Karpas-422 (cell line): ENCODE measurements around the gene KRTAP12-2. TPM values are rescaled to one million over a fixed set of nuclear protein-coding genes. Genes with fewer than 3 reads are reported as not detected.
"Not testable (repeated sequence)": the region's sequence is repeated elsewhere in the genome, so short reads cannot be mapped to it uniquely, and the experiment has no call there.

Source experiments
- DNase-seq: peaks from one replicate; pipeline ENCODE4 v3.0.0-alpha.2; 2015
- H2AFZ ChIP-seq: fragments of 200-600 bp; sonication (generic); 2 replicates; pipeline ENCODE4 v1.6.1; 2014; ENCODE audit warnings: antibody characterized with exemption, low read length, mixed read lengths
- H3K27ac ChIP-seq: fragments of 200-600 bp; sonication (generic); 2 replicates; pipeline ENCODE4 v1.5.1; 2014; ENCODE audit warnings: mild to moderate bottlenecking, low read length, moderate library complexity
- H3K27me3 ChIP-seq: fragments of 200-600 bp; sonication (generic); 2 replicates; pipeline ENCODE4 v1.6.1; 2014; ENCODE audit warnings: low read length, mixed read lengths
- H3K36me3 ChIP-seq: fragments of 200-600 bp; sonication (generic); 2 replicates; pipeline ENCODE4 v1.6.1; 2014; ENCODE audit warnings: low read length, mixed read lengths; ENCODE audit not compliant: insufficient read depth
- H3K4me1 ChIP-seq: fragments of 200-600 bp; sonication (generic); 2 replicates; pipeline ENCODE4 v1.6.1; 2014; ENCODE audit warnings: mild to moderate bottlenecking, low read length, mixed read lengths
- H3K4me2 ChIP-seq: fragments of 200-600 bp; sonication (generic); 2 replicates; pipeline ENCODE4 v1.6.1; 2014; ENCODE audit warnings: low read length, low read depth, mild to moderate bottlenecking; ENCODE audit not compliant: poor library complexity, severe bottlenecking
- H3K4me3 ChIP-seq: fragments of 200-600 bp; sonication (generic); 2 replicates; pipeline ENCODE4 v1.5.1; 2014; ENCODE audit warnings: mild to moderate bottlenecking, antibody characterized with exemption, low read length, mixed read lengths
- H3K79me2 ChIP-seq: fragments of 200-600 bp; sonication (generic); 2 replicates; pipeline ENCODE4 v1.6.1; 2014; ENCODE audit warnings: mild to moderate bottlenecking, low read length, mixed read lengths
- H3K9ac ChIP-seq: fragments of 200-600 bp; sonication (generic); 2 replicates; pipeline ENCODE4 v1.6.0; 2014; ENCODE audit warnings: low read length
- H3K9me2 ChIP-seq: fragments of 200-600 bp; sonication (generic), shearing (Covaris generic); replicated peaks from 2 replicates; pipeline ENCODE4 v1.6.0; 2014; ENCODE audit warnings: mild to moderate bottlenecking, low read length, moderate library complexity; ENCODE audit not compliant: insufficient read depth
- H3K9me3 ChIP-seq: fragments of 300-700, 200-600 bp; sonication (generic); 2 replicates; pipeline ENCODE4 v1.6.1; 2014; ENCODE audit warnings: low read length, mixed read lengths
- H4K20me1 ChIP-seq: fragments of 200-600 bp; sonication (generic); 2 replicates; pipeline ENCODE4 v1.6.1; 2014; ENCODE audit warnings: mild to moderate bottlenecking, antibody characterized with exemption, low read length, low read depth; ENCODE audit not compliant: insufficient read depth
- total RNA-seq: library from RNA; depleted of rRNA; stranded (reverse); fragments of >200 nt; shearing (Covaris generic); gene quantifications from 2 replicates; pipeline ENCODE4 v1.2.3, GENCODE V29; 2014; ENCODE audit warnings: low replicate concordance

The KRTAP12-2 gene
- total RNA-seq, 1 experiment from 2014 or later = not detected

- H3K79me2 ChIP-seq = no peaks in the 10 kb centered on the region
- no peak overlapping the region for H3K4me3 ChIP-seq
- no peaks in the 10 kb centered on the region for H3K27me3 ChIP-seq
- H3K36me3 ChIP-seq = no peaks in the 10 kb centered on the region
- H3K9ac ChIP-seq = no peak overlapping the region
- H3K4me1 ChIP-seq = no peaks in the 10 kb centered on the region
- no peak overlapping the region for H2AFZ ChIP-seq
- DNase-seq = no peak
- H3K4me2 ChIP-seq = no peak overlapping the region
- H4K20me1 ChIP-seq = no peaks in the 10 kb centered on the region
- H3K9me3 ChIP-seq = peaks cover 5% of the 10 kb centered on the region; the same call in 1 of the 2 replicates
- no peaks in the 10 kb centered on the region for H3K9me2 ChIP-seq
- no peak overlapping the region for H3K27ac ChIP-seq
Observed at GRCh38 chr21:44643741-44644310, 22.9 kb downstream of the KRTAP12-2 start.

- H3K4me2 ChIP-seq = no peak overlapping the region
- H3K36me3 ChIP-seq = no peaks in the 10 kb centered on the region
- no peak for DNase-seq
- no peaks in the 10 kb centered on the region for H3K79me2 ChIP-seq
- H3K27ac ChIP-seq = no peak overlapping the region
- H3K9me3 ChIP-seq = peaks cover 5% of the 10 kb centered on the region; the same call in 1 of the 2 replicates
- no peaks in the 10 kb centered on the region for H3K9me2 ChIP-seq
- no peak overlapping the region for H2AFZ ChIP-seq
- H3K4me1 ChIP-seq = no peaks in the 10 kb centered on the region
- H3K27me3 ChIP-seq = no peaks in the 10 kb centered on the region
- no peak overlapping the region for H3K4me3 ChIP-seq
- H3K9ac ChIP-seq = no peak overlapping the region
- H4K20me1 ChIP-seq = no peaks in the 10 kb centered on the region
Observed at GRCh38 chr21:44640761-44641160, 26.0 kb downstream of the KRTAP12-2 start.

GRCh38 chr21:44639331-44639655, 27.4 kb downstream of the KRTAP12-2 start:
- no peak overlapping the region for H3K4me3 ChIP-seq
- H3K27me3 ChIP-seq = no peaks in the 10 kb centered on the region

GRCh38 chr21:44638506-44639330, 28.0 kb downstream of the KRTAP12-2 start:
- not testable (repeated sequence) for H3K4me3 ChIP-seq, H3K9ac ChIP-seq, H3K4me1 ChIP-seq, H3K9me2 ChIP-seq, H3K27me3 ChIP-seq, DNase-seq, H3K79me2 ChIP-seq, H3K4me2 ChIP-seq, H3K9me3 ChIP-seq, H3K27ac ChIP-seq, H3K36me3 ChIP-seq, H2AFZ ChIP-seq, H4K20me1 ChIP-seq

More at GRCh38 chr21:44639331-44639655, 27.4 kb downstream of the KRTAP12-2 start:
- no peak for DNase-seq
- Histone ChIP-seq H3K9me2 (no peaks in the 10 kb centered on the region), H3K79me2 (no peaks in the 10 kb centered on the region), H3K27ac (no peak overlapping the region), H3K4me2 (no peak overlapping the region), H3K36me3 (no peaks in the 10 kb centered on the region), H3K4me1 (no peaks in the 10 kb centered on the region), H2AFZ (no peak overlapping the region), H3K9ac (no peak overlapping the region), H4K20me1 (no peaks in the 10 kb centered on the region), H3K9me3 (no peaks in the 10 kb centered on the region)

- not testable (repeated sequence) for H3K79me2 ChIP-seq, H3K4me3 ChIP-seq, H3K4me1 ChIP-seq, H3K27ac ChIP-seq, H3K4me2 ChIP-seq, H2AFZ ChIP-seq, H3K9me3 ChIP-seq, H4K20me1 ChIP-seq, DNase-seq, H3K36me3 ChIP-seq, H3K9ac ChIP-seq, H3K27me3 ChIP-seq, H3K9me2 ChIP-seq
Observed at GRCh38 chr21:44637851-44638348, 28.8 kb downstream of the KRTAP12-2 start.

GRCh38 chr21:44637018-44637850, 29.5 kb downstream of the KRTAP12-2 start, which contains the start of gene KRTAP10-10:
Gene KRTAP10-10, plus strand, starts transcription at chr21:44637356. Its CDS starts 62 bp downstream, at chr21:44637418.
- H3K9ac ChIP-seq = no peak within 1 kb of the TSS
- H3K9me2 ChIP-seq = no peaks in the 10 kb centered on the region
- H3K27me3 ChIP-seq = no peaks in the 10 kb centered on the region
- no peak within 1 kb of the TSS for H3K27ac ChIP-seq
- DNase-seq = no peak
- no peaks in the 10 kb centered on the region for H3K36me3 ChIP-seq
- no peaks in the 10 kb centered on the region for H3K9me3 ChIP-seq
- H3K4me3 ChIP-seq = no peak within 1 kb of the TSS
- no peak within 1 kb of the TSS for H2AFZ ChIP-seq
- H3K4me1 ChIP-seq = no peaks in the 10 kb centered on the region
- no peak within 1 kb of the TSS for H3K4me2 ChIP-seq
- no peaks in the 10 kb centered on the region for H4K20me1 ChIP-seq
- no peaks in the 10 kb centered on the region for H3K79me2 ChIP-seq

- Histone ChIP-seq H3K27ac (no peak overlapping the region), H3K9me3 (no peaks in the 10 kb centered on the region), H3K4me2 (no peak overlapping the region), H2AFZ (no peak overlapping the region), H3K27me3 (no peaks in the 10 kb centered on the region), H3K9me2 (no peaks in the 10 kb centered on the region), H3K9ac (no peak overlapping the region), H4K20me1 (no peaks in the 10 kb centered on the region), H3K4me3 (no peak overlapping the region), H3K36me3 (no peaks in the 10 kb centered on the region), H3K79me2 (no peaks in the 10 kb centered on the region), H3K4me1 (no peaks in the 10 kb centered on the region)
- DNase-seq = no peak
Observed at GRCh38 chr21:44636209-44637017, 30.3 kb downstream of the KRTAP12-2 start.
